Neural cell (in vitro differentiated cells): ENCODE results near the gene SKOR1.

Experiments
- EZH2 ChIP-seq: fragments of 200-600, 300-800 bp; shearing (Covaris generic), sonication (generic); IDR thresholded peaks from 2 replicates; pipeline ENCODE4 v1.6.1; 2014; ENCODE audit warnings: antibody characterized with exemption, low read length, borderline replicate concordance, mild to moderate bottlenecking; ENCODE audit not compliant: insufficient read depth, poor library complexity, severe bottlenecking
- POLR2AphosphoS5 ChIP-seq: IDR thresholded peaks from 2 replicates; pipeline ENCODE4 v1.6.1; 2012
- RAD21 ChIP-seq: fragments of 450-650 bp; conservative IDR thresholded peaks from 2 replicates; pipeline ENCODE4 v1.6.1; 2014; ENCODE audit warnings: antibody characterized with exemption, mild to moderate bottlenecking, moderate library complexity
- SMC3 ChIP-seq: fragments of 450-650 bp; conservative IDR thresholded peaks from 2 replicates; pipeline ENCODE4 v1.6.1; 2014; ENCODE audit warnings: antibody characterized with exemption, mild to moderate bottlenecking, moderate library complexity; ENCODE audit not compliant: poor library complexity
- TAF1 ChIP-seq: IDR thresholded peaks from 2 replicates; pipeline ENCODE4 v1.6.1; 2012; ENCODE audit warnings: low read depth
- TF ChIP-seq, protein P1 (sequence below): fragments of 450-650 bp; IDR thresholded peaks from 2 replicates; pipeline ENCODE4 v1.5.1; 2014; ENCODE audit warnings: antibody characterized with exemption, mild to moderate bottlenecking, moderate library complexity; ENCODE audit not compliant: poor library complexity, severe bottlenecking
- TF ChIP-seq, protein P2 (sequence below): IDR thresholded peaks from 2 replicates; pipeline ENCODE4 v1.6.1; 2012; ENCODE audit warnings: borderline replicate concordance

DNA sequence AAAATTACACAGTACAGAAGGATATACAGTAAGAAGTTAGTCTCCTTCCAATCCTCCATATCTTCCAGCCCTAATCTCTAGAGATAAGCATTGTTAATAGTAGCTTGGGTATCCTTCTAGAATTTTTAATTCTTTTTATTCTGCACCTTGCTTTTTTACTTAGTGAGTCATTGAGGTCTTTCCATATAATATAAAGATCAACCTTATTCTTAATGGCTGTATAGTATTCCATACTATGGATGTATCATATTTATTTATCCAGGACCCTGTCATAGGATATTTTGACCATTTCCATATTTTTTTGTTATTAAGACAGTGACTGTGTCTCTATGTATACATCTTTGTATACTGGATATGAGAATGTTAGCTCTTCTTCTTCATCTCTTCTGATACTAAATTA is 36.3 kb upstream of the SKOR1 start:
- TF ChIP-seq, protein P1, sequence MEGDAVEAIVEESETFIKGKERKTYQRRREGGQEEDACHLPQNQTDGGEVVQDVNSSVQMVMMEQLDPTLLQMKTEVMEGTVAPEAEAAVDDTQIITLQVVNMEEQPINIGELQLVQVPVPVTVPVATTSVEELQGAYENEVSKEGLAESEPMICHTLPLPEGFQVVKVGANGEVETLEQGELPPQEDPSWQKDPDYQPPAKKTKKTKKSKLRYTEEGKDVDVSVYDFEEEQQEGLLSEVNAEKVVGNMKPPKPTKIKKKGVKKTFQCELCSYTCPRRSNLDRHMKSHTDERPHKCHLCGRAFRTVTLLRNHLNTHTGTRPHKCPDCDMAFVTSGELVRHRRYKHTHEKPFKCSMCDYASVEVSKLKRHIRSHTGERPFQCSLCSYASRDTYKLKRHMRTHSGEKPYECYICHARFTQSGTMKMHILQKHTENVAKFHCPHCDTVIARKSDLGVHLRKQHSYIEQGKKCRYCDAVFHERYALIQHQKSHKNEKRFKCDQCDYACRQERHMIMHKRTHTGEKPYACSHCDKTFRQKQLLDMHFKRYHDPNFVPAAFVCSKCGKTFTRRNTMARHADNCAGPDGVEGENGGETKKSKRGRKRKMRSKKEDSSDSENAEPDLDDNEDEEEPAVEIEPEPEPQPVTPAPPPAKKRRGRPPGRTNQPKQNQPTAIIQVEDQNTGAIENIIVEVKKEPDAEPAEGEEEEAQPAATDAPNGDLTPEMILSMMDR = no peak
- no peak for TF ChIP-seq POLR2AphosphoS5
- TF ChIP-seq, protein P2, sequence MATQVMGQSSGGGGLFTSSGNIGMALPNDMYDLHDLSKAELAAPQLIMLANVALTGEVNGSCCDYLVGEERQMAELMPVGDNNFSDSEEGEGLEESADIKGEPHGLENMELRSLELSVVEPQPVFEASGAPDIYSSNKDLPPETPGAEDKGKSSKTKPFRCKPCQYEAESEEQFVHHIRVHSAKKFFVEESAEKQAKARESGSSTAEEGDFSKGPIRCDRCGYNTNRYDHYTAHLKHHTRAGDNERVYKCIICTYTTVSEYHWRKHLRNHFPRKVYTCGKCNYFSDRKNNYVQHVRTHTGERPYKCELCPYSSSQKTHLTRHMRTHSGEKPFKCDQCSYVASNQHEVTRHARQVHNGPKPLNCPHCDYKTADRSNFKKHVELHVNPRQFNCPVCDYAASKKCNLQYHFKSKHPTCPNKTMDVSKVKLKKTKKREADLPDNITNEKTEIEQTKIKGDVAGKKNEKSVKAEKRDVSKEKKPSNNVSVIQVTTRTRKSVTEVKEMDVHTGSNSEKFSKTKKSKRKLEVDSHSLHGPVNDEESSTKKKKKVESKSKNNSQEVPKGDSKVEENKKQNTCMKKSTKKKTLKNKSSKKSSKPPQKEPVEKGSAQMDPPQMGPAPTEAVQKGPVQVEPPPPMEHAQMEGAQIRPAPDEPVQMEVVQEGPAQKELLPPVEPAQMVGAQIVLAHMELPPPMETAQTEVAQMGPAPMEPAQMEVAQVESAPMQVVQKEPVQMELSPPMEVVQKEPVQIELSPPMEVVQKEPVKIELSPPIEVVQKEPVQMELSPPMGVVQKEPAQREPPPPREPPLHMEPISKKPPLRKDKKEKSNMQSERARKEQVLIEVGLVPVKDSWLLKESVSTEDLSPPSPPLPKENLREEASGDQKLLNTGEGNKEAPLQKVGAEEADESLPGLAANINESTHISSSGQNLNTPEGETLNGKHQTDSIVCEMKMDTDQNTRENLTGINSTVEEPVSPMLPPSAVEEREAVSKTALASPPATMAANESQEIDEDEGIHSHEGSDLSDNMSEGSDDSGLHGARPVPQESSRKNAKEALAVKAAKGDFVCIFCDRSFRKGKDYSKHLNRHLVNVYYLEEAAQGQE = no peak
- TF ChIP-seq EZH2 = no peak
- no peak for TF ChIP-seq RAD21
- no peak for TF ChIP-seq TAF1
- no peak for TF ChIP-seq SMC3
